Activated CD4-positive, alpha-beta T cell treated with anti-CD3 and anti-CD28 coated beads, Interleukin-10, Interleukin-2, amounts not matched to agents 100 ng/mL and 50 ng/mL, durations not matched to agents 16 hours and 8 hours (primary cell): Measurements from ENCODE around the gene S100A12.
"Not testable (repeated sequence)": the region's sequence is repeated elsewhere in the genome, so short reads cannot be mapped to it uniquely, and the experiment has no call there.

Source experiments
- DNase-seq: peaks from one replicate; pipeline ENCODE4 v3.0.0-alpha.2; 2020

S100A12 gene

DNA sequence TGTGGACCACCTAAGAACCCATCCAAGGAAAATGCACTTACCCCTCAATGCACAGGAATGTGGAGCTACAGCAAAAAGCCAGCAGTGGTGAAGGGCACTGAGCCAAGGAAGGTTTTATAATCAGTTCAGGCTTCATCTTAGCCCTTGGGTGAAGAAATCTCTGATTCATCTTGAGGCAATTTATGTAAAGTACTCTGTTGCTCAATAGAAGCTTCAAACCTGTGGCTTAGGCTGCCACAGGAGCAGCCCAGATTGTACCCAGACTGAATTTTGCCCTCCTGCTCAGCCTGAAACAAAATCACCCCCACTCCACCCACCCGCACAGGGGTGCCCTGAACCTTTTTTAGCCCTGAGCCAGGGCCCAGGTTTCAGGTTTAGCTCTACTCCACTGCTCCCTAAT is at the start of gene S100A12:
Gene S100A12, minus strand, starts transcription at position 111 of the 400 bp plus-strand sequence. CDS start 1,029 bp downstream, outside the sequence.
- DNase-seq: no peak

DNA sequence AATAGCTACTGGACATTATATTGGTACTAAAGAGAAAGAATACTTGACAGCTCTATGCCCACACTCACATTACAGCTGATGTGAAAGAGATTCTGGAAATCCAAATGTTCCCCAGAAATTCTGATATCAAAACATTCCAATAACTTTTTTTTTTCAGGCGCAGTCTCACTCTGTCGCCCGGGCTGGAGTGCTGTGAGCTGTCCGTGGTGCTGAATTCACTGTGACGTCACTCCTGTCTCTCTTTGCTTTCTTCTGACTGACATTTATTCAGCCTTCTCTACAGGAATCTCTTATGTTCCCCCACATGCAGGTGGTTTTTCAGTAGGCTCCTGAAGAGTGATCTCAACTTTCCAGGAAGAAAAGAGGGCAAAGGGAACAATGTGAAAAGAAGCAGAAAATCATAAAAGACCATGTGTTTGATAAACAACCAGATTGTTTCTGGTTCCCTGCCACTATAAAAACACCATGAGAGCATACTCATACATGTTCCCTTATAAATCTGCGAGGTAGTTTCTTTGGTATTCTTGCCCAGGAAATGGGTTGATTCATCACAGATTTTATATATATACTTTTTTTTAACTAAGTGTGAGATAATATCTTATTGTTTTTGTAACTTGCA is 47.1 kb upstream of the S100A12 start:
- peak; percentile 47 for DNase-seq

DNA sequence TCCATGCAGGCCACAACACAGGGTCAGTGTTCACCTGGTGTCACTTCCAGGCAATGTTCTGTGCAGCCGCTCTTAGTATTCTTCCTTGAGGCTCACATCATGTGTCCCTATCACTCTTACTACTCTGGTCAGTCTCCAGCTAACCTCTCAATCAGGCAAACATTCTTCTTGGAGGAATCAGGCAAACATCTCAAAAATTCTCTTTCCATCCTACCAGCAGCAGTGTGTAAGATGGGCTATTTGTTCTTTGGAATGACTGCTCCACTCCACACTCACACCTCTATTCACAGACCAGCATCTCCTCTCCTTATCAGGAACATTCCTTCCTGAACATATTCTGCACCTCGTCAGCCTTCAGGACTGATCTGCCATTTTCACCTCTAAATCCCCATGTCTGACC is 44.9 kb upstream of the S100A12 start:
- no peak for DNase-seq

DNA sequence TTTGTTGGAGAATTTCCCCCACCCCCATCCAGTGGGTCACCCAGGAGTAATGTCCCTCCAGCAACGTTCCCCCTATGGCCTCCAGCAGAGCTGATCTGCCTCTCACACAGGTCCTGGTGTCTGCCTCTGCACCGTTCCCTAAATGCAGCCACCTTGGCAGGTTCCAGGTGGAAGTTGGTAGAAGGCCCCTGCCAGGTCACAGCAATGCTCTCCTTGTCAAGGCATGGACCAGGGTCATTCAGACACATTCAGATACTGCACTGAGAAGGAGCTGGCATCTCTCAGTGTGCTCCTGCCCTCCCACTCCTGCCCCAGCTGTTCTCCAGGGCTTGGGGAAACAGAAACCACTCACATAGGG is 44.0 kb upstream of the S100A12 start:
- not testable (repeated sequence) for DNase-seq

DNA sequence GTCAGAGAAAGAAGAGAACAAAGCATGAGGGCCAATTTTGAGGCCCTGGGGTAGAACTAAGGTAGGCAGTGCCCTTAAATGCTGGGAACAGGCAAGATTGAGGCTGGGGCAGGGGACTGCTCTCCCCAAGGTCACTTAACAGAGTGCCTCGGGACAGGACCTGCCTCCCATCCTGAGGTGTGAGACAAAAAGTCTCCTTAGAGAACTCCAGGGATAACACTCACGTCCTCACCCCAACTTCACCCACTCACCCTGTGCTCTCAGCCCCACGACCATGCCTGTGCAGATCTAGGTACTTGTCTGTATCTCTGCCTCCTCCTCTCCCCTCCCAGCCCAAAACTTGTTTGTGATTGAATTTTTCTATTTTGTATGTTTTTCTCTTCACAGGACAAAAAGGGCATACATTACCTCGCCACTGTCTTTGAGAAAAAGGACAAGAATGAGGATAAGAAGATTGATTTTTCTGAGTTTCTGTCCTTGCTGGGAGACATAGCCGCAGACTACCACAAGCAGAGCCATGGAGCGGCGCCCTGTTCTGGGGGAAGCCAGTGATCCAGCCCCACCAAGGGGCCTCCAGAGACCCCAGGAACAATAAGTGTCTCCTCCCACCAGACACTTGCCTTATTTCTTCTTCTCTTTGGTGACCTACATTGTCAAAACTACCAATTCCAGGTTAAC is 43.5 kb upstream of the S100A12 start:
- not testable (repeated sequence) for DNase-seq

DNA sequence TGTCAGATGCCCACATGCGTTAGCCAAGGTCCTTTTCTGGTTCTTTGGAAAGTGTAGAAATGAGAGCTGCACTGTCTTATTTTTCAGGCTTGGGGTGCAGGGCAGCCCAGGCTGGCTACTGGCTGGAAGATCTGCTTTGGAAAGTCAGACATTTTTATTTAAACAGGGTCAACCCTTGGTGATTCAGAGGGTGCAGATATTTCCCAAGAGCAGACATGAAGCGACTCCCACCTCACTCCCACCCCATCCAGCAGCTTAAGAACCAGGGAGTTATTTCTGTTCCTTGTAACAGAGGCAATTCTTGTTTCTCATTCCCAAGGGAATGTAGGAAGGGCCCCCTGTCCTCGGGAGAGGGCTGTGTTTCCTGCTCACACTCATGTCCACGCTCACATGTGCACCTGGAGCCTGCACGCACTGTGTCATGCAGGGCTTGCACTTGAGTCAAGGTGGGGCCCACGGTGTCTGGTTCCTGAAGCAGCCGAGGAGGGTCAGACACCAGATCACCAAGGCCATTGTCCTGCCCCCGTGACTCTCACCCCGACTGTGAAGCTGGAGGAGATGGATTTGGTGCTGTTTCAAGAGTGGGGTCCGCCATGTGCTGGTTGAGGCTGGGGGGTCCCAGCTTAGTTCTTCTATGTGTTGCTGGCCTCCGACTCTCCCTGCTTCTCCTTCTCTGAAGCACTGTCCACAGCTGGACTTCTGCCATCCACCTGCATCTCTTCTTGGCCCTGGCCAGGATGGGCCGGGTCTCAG is 41.9 kb upstream of the S100A12 start:
- DNase-seq: no peak

DNA sequence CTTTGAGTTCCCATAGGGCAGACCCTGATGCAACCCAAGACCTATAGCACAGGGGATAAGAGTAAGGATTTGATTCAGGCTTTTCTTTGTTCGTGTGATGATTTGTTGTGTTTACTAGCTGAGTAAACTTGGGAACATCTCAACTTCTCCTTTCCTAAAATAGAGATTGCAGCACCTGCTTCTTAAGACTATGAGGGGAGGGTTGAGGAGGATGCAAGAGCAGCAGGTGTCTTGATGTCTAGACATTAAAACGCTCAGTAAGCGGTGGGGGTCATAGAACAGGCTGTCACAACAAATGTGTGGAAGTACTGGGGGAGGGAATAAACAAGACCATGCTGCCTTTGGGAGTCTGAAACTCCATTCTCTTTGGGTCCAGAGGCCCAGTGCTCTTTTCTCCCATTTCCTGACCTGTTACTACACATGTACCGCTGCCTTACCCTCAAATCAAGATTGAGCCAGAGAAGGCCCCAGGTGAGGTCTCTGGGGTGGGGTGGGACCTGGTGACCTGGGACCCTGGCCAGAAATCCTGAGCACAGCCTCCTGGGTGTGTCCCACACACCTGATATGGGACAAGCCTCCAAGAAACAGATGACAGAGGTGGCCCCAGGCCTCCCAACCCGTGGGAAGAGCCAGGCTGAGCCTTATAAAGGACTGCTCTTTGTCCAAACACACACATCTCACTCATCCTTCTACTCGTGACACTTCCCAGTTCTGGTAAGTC is 40.6 kb upstream of the S100A12 start, which contains the start of gene S100A7A:
Gene S100A7A, plus strand, starts transcription at position 671 of the 721 bp plus-strand sequence. CDS start 1,563 bp downstream, outside the sequence.
- no peak for DNase-seq

DNA sequence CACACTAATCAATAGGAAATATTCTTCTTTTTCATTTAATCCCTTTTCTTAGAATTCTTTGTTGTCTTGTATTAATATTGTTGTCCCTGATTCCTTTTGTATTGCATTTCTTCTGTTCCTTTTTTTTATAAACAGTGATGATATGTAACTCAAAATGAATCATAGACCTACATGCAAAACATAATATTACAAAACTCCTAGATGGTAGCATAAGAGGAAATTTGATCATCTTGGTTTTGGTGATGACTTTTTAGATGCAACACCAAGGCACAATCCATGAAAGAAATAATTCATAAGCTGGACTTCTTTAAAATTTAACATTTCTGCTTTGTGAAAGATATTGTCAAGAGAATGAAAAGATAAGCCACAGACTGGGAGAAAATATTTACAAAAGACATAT is 38.5 kb upstream of the S100A12 start:
- not testable (repeated sequence) for DNase-seq

DNA sequence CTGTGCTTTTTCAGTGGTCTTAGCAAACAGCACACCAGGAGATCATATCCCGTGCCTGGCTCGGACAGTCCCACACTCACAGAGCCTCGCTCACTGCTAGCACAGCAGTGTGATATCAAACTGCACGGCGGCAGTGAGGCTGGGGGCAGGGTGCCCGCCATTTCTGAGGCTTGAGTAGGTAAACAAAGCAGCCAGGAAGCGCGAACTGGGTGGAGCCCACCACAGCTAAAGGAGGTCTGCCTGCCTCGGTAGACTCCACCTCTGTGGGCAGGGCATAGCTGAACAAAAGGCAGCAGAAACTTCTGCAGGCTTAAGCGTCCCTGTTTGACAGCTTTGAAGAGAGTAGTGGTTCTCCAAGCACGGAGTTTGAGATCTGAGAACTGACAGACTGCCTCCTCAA is 31.9 kb upstream of the S100A12 start:
- not testable (repeated sequence) for DNase-seq

DNA sequence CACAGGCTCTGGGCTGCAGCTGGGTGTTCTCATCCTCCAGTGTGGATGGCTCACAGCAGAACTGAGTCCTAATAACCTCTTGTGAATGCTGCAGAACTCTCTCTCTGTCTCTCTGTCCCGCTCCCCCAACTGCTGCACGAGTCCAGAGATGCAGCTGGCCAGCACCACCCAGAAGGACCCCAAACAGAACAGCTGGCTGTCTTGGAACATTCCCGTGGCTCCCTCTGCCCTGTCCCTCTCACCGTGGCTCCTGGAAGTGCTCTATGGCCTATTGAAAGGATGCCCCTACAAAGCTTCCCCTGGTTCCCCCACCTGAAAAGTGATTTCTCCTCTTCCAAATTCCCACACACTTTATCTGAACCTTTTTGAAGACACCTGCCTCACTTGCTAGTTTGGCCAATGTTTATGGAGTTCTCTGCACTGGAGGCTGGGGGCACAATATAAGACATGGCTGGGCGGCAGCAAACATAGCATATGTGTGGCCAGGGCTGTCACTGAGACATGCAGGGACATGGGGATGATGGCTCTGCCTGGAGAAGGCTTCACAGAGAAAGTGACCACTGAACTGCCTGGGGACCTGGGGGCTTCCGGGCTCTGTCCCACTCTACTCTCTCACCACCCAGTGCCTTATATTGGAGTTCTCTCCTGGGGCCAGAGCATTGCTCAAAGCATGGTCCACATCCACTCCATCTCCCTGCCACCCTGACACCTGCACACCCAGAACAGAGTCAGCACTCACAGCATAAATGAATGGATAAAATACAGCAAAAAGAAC is 30.6 kb upstream of the S100A12 start:
- not testable (repeated sequence) for DNase-seq

DNA sequence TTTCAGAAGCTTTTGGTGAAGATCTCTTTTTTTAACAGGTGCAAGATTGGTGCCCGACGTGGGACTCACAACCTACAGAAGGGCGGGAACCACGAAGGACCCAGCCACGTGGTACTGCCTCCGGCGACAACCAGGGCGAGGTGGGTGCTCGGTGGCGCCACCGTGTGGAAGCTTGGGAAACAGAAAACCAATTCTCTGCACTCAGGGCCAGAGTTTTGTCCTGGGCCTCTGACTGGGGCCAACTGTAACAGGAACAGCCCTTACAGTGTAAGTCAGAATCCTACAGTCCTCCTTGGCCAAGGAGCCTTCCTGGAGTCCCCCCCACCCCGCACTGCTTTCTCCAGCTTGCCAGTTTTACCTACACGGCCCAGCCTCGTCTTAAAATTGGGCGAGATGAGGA is 29.3 kb upstream of the S100A12 start:
- DNase-seq: peak; percentile 58

DNA sequence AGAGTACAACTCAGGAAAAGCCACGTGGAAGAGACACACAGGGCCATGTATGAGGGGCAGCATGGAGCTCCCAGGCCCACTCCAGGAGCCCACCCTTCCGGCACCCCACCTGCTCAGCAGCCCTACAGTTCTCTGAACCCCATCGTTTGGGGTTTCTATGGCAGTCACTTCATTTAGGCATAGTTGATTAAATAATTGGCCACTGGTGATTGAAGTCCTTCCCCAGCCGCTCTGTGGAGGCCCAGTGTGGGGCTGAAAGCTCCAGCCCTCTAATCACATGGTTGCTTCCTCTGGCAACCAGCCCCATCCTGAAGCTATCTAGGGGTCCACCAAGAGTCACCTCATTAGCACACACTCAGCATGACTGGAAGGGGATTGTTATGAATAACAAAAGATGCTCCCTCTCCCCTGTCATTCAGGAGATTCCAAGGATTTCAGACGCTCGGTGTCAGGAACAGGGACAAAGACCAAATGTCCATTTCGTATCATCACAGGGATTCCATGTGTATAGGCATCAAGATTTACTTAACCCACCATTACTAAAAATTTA is 28.7 kb upstream of the S100A12 start:
- no peak for DNase-seq

DNA sequence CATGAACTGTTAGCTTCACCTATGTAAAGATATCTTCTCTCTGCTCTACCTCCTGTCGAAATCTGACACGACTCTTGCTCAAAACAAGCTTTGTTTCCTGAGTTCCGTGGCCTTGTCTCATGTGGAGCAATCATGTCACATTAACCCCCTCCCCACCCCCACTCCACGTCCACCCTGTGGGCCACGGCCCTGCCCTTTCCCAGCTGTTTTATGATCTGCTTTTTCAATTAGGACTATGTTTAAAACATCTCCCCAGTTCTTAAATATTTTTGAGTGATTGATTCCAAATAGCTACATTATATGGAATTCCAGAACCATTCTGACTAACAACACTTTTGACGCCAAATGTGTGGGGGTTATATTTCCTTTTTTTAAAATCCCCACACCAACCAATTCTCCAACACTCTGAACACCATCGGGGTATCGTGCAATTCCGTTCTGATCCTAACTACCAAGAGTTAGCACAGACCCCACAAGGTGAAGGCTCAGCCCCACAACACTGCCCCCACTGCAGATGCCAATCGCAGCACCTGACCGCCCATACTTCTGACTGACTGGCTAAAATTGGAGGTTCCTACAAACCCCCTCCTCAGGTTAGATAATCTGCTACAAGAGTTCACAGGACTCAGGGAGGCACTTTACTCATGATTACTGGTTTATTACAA is 28.1 kb upstream of the S100A12 start:
- no peak for DNase-seq

DNA sequence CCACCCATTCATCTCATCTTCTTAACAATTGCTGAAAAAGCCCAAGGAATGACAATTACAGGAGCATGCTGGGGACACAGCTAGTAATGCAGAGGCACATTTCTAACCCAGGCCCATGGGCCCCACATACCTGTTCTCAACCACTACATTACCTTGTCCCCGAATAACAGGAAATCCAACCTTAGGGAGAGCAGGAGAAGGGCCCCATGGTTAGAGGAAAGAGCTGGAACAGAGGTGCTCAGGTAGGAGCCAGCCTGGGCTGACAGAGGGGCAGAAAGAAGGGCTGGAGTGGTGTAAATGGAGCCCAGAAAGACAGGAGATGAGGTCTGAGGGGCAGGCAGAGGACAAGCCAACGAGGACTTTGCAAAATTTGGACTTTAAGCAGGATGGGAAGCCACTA is 26.8 kb upstream of the S100A12 start:
- no peak for DNase-seq

DNA sequence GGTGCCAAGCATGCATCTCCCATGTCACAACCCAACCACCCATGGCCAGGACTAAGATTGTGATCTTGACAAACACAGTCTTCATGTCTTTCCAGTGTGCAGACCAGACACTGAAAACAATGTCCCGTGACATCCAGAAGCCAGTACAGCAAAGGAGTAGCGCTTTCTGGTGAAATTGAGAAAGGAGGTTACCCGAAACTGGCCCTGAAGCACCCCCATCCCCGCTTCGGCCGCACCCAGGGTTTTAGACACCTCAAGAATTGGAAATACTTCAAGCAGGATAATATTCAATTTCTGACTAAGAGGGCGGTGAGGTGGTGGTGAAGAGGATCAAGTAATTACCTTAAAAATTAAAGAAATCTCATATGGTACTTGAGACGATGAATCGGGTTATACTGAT is 26.0 kb upstream of the S100A12 start:
- DNase-seq: no peak

DNA sequence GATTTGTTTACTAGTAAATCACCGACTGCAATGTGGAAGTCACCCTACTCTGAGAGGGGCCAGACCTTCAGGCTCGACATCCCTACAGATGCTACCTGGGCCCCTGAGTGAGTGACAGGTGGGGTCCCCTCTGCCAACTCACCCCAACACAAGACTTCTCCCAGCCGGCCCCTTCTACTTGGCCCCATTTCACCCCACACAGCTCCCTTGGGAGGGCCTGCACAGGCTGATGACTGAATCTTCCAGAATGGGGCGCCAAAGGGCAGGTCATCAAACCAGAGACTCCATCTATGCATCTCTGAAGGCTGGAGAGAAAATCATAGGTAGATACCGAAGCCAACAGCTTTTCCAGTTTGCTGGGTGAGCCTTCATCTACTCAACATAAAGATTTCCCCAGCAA is 24.8 kb upstream of the S100A12 start:
- no peak for DNase-seq

DNA sequence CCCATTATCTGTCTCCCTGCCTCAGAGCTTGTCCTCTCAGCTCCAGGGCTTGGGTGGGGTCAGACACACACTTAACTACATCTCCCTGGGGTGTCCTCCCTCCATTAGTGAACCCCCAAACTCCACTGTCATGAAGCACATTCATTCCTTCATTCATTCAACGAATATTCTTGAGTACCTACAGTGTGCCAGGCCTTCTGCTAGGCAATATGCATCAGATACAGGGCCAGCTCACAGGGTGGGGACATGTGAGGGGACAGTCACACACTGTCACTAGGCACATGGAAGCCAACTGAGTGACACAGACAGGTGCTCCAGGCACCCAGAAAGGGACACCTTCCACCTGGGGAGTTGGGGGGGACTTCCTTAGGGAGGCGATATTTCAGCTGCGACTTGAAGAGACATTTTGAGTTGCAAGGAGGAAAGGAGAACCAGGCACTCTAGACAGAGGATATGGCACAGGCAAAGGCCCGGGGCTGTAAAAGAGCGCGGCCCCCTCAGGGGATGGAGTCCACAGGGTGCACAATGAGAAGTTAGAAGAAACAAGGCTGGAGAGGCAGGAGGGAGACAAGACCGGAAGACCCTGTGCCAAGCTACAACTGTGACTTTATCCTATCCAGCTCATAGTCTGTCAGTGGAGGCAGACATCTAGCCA is 24.1 kb upstream of the S100A12 start:
- DNase-seq: no peak

DNA sequence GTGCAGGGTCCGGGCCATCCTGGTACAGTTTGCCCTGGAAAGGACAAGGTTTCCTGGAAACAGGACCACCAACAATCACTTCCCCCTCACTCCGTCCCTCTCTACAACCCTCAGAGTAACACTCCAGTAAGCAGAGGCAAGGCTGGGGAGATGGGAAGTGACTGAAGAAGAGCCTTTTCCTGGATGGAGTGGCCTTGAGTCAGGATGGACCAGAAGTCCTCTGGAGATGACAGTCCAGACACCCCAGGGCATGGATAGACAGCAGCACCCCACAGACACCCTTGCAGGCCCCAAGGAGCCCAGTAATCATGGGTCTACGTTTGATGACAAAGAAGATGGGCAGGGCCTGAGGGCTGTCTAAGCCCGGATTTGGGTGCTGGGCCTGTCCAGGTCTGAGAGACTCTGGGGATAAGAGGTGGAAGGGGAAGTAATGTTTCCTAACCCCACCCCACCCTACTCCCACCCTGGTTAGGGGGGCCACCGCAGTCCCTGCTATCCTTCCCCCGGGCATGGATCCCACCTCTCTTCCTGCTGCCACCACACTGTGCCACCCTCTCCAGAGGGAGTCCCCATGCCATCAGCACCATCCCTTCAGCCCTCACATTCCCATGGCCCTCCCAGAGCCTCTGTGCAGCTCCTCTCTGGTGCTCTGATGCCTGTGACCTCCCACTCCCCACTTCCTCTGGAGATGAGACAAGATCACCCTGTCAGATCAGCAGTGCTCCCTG is 22.7 kb upstream of the S100A12 start:
- DNase-seq: no peak

DNA sequence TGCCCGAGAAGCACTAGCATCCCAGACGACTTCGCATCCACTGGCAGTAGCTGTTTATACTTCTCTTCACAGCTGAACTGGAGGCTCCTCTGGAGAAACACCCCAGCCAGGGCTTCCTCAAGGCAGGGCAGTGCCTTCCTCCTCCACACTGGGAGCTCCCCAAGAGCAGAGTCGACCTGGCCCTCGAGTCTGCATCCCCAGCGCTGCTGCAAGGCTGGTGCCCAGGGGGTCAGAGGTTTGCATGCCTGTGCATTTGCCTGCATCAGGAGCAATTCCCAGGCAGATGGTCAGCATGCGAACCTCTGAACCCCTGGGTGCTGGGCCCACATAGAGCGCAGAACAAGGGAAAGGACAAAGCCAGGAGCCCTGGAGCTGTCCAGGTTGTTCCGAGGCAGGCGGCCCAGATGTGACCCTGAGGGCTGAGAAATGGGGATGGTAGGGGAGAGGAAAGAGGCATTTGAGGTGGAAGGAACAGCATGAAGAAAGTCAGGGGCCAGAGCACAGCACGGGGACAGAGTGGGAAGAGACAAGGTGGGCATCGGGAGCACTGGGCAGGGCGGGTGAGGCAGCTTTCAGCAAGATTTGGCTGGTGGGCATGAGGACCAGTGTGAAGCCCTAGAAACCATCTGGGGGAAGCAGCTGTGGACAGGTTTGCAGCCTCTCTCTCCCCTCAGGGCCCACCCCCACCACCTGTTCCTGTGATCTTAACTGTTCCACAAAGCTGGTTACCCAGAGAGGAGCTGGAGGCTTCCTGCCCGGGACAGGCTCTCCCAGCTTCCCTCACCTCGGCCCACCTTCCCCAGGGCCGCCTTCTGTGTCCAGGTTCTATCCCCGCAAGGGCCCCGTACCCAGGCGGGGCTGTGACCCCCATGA is 21.9 kb upstream of the S100A12 start:
- DNase-seq: no peak
